ENCODE data around the gene TANGO6. TPM values are rescaled to one million over a fixed set of nuclear protein-coding genes. Genes with fewer than 3 reads are reported as not detected.
A peak's percentile ranks its signal among the peaks of the same experiment; 100 is the strongest.

Gene TANGO6
- total RNA-seq, result 11.1 to 17.4 TPM (median 13.1 TPM) in 3 replicates
- long read RNA-seq, full-length matches to known transcripts, result 18 of 20 reads
- long read RNA-seq, partial matches to known transcripts, result 1 of 20 reads
- long read RNA-seq, other reads (novel, unspliced or antisense), result 1 of 20 reads

DNA sequence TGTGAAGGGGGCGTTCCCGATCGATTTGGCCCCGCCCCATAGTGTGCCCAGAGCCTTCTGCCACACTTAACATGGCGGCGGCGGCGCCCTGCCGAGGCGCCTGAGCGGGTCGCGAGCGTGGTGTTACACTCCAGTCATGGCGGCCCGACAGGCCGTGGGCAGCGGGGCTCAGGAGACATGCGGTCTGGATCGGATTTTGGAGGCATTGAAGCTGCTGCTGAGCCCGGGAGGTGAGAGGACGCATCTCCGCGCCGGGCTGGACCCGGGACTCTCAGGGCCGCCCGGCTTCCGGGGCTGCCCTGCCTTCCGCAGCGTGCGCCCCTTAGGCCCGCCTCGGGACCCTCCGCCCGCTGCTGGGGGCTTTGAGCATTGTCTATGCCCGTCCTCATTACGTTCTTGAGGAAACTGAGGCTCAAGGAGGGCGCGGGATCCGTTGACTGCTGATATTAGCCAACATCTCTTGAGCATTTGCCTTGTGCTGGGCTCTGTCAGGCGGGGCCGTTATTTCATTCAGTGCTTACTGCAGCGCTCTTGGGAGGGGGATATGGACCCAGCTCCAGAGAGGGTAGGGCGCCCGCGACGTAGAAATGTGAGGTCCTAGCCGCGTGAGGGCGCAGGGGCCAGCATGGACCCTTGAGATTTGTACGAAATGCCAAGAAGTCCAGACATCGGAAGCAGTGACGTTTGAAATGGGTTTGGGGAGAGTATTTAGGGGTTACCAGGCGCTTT, at the start of gene TANGO6:
TANGO6 (plus strand) TSS at position 50 of the 729 bp plus-strand sequence; CDS start at position 137, 87 bp downstream.
- Mint-ChIP-seq H3K27me3 (ENCODE audit: low read depth) (no peaks in the 10 kb centered on the region), H3K9me3 (ENCODE audit: low read depth) (no peaks in the 10 kb centered on the region), H3K27ac (ENCODE audit: unreplicated experiment) (peak within 1 kb of the TSS; percentile 89), H3K36me3 (ENCODE audit: low read depth) (no peaks in the 10 kb centered on the region), H3K4me1 (ENCODE audit: low read depth) (peaks cover 18% of the 10 kb centered on the region), H3K4me3 (ENCODE audit: unreplicated experiment) (peak within 1 kb of the TSS; percentile 90)
- peak; percentile 94 for DNase-seq (ENCODE audit: low spot score)
- TF ChIP-seq, protein P1, sequence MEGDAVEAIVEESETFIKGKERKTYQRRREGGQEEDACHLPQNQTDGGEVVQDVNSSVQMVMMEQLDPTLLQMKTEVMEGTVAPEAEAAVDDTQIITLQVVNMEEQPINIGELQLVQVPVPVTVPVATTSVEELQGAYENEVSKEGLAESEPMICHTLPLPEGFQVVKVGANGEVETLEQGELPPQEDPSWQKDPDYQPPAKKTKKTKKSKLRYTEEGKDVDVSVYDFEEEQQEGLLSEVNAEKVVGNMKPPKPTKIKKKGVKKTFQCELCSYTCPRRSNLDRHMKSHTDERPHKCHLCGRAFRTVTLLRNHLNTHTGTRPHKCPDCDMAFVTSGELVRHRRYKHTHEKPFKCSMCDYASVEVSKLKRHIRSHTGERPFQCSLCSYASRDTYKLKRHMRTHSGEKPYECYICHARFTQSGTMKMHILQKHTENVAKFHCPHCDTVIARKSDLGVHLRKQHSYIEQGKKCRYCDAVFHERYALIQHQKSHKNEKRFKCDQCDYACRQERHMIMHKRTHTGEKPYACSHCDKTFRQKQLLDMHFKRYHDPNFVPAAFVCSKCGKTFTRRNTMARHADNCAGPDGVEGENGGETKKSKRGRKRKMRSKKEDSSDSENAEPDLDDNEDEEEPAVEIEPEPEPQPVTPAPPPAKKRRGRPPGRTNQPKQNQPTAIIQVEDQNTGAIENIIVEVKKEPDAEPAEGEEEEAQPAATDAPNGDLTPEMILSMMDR (IDR thresholded peaks at IDR 0.05), result peak; percentile 72

DNA sequence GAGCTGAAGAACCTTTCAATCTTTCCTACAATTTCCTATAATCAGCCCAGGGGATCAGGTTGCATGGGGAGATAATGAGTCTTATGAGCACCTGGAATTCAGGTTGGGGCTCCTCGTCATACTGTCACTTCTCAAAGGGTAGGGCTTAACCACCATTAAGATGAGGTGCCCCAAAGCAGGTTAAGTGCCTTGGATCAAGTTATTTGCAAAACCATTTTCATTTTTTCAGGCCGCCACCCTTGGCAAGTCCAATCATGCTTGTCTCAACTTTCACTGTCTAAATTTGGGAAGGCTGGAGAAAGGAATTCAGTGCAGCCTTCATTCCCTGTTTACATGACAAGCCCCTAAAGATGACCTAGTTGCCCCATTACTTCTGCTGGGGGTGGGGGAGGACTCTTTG, 44.9 kb upstream of the TANGO6 start:
- no peak overlapping the region for H3K4me3 Mint-ChIP-seq (ENCODE audit: unreplicated experiment)
- DNase-seq (ENCODE audit: low spot score), result no peak

DNA sequence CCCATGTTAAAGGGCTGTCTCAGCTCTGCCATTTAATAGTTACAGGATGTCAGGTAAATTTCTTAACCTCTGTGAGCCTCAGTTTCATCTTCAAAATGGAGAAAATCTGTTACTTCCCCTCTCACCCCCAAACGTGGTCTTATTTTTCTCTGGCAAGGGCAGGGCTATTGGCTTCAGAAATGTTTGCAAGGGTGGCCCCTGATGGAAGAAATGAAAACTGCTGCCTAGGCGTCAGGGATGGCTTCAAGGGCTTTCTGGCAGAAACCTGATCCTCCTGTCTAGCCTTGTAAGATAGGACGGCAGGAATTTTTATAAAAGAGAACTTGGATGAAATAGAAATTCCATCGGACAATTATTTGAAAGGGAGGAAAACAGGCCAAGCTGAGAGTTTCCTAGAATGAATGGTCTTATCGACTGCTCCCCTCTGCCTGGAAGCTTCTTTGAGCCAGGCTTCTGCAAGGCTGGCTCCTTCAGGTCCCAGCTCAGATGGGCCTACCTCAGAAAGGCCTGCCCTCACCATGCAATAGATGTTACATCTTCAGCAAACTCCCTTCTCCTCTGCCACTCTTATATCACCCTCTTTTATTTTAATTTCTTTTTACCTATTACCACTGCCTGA, 43.0 kb upstream of the TANGO6 start:
- Mint-ChIP-seq H3K4me3 (ENCODE audit: unreplicated experiment) (no peak overlapping the region), H3K36me3 (ENCODE audit: low read depth) (no peaks in the 10 kb centered on the region), H3K27me3 (ENCODE audit: low read depth) (no peaks in the 10 kb centered on the region), H3K27ac (ENCODE audit: unreplicated experiment) (peak overlapping the region; percentile 54), H3K4me1 (ENCODE audit: low read depth) (peaks cover 23% of the 10 kb centered on the region), H3K9me3 (ENCODE audit: low read depth) (no peaks in the 10 kb centered on the region)
- DNase-seq (ENCODE audit: low spot score), result no peak
- TF ChIP-seq, protein P1 (IDR thresholded peaks at IDR 0.05), result peak; percentile 91

More for the DNA sequence above, 44.9 kb upstream of the TANGO6 start:
- Mint-ChIP-seq H3K27me3 (ENCODE audit: low read depth) (no peaks in the 10 kb centered on the region), H3K4me1 (ENCODE audit: low read depth) (peaks cover 25% of the 10 kb centered on the region), H3K27ac (ENCODE audit: unreplicated experiment) (no peak overlapping the region), H3K9me3 (ENCODE audit: low read depth) (no peaks in the 10 kb centered on the region), H3K36me3 (ENCODE audit: low read depth) (no peaks in the 10 kb centered on the region)
- TF ChIP-seq, protein P1 (IDR thresholded peaks at IDR 0.05), result no peak

DNA sequence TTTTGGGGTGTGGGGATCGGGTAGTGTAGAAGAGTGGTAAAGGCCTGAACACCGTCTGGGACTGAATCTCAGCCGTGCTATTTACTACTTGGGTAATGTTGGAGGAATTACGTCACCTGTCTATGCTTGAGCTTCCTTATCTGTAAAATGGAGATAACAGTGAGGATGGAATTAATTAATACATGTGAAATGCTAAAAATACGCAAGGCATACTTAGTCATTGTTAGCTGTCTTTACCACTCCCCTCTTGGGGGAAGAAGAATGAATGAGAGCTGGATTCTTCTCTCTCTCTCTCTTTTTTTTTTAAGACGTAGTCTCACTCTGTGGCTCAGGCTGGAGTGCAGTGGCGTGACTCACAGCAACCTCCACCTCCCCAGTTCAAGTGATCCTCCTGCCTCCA, 41.1 kb upstream of the TANGO6 start:
- H3K4me3 Mint-ChIP-seq (ENCODE audit: unreplicated experiment), result no peak overlapping the region
- TF ChIP-seq, protein P1 (IDR thresholded peaks at IDR 0.05), result no peak
- DNase-seq (ENCODE audit: low spot score), result no peak
- no peaks in the 10 kb centered on the region for H3K9me3 Mint-ChIP-seq (ENCODE audit: low read depth)
- no peaks in the 10 kb centered on the region for H3K36me3 Mint-ChIP-seq (ENCODE audit: low read depth)
- H3K27ac Mint-ChIP-seq (ENCODE audit: unreplicated experiment), result no peak overlapping the region
- no peaks in the 10 kb centered on the region for H3K27me3 Mint-ChIP-seq (ENCODE audit: low read depth)
- H3K4me1 Mint-ChIP-seq (ENCODE audit: low read depth), result peaks cover 23% of the 10 kb centered on the region

DNA sequence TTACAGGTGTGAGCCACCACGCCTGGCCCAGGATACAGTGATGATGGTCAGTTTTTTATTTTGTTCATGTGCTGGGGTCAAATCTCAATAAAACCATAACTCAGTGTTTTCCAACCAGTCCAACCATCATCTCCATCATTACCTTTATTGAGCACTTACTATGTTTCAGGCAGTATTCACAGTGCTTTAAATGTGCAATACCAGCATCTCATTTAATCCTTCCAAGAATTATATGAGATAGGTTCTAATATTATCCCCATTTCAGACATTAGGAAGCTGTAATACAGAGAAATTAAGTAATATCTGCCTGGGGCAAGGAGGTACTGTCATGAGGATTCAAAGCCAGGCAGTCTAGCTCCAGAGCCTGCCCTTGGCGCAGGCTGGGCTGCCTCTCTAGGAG, 36.9 kb upstream of the TANGO6 start:
- H3K4me3 Mint-ChIP-seq (ENCODE audit: unreplicated experiment), result no peak overlapping the region
- TF ChIP-seq, protein P1 (IDR thresholded peaks at IDR 0.05), result no peak
- DNase-seq (ENCODE audit: low spot score), result no peak
- peaks cover 7% of the 10 kb centered on the region for H3K4me1 Mint-ChIP-seq (ENCODE audit: low read depth)
- H3K36me3 Mint-ChIP-seq (ENCODE audit: low read depth), result peaks cover 1% of the 10 kb centered on the region
- H3K27ac Mint-ChIP-seq (ENCODE audit: unreplicated experiment), result no peak overlapping the region
- H3K9me3 Mint-ChIP-seq (ENCODE audit: low read depth), result no peaks in the 10 kb centered on the region
- no peaks in the 10 kb centered on the region for H3K27me3 Mint-ChIP-seq (ENCODE audit: low read depth)
